NCI-H1694 treated with DMSO at 0.1 percent for 48 hours (cell line): ENCODE data around the gene TTC4.

Source experiments
- DNase-seq: peaks from one replicate; lab custom pipeline; 2025; lab: John Stamatoyannopoulos, UW

TTC4 gene

GRCh38 chr1:54784066-54784465 lies 68.4 kb downstream of the TTC4 start:
- no peak for DNase-seq

GRCh38 chr1:54786778-54787177 lies 71.1 kb downstream of the TTC4 start:
- no peak for DNase-seq

- DNase-seq, result no peak
These were observed 71.9 kb downstream of the TTC4 start for GRCh38 chr1:54787604-54788003.

GRCh38 chr1:54788459-54788858 lies 72.8 kb downstream of the TTC4 start:
- no peak for DNase-seq

- DNase-seq, result peak; percentile 33
These were observed 76.3 kb downstream of the TTC4 start for GRCh38 chr1:54791880-54792522.
